ENCODE results near the gene DAZAP2. TPM values are rescaled to one million over a fixed set of nuclear protein-coding genes. Genes with fewer than 3 reads are reported as not detected.

DAZAP2 gene
- polyA plus RNA-seq, 1 experiment = 285 TPM

DNA sequence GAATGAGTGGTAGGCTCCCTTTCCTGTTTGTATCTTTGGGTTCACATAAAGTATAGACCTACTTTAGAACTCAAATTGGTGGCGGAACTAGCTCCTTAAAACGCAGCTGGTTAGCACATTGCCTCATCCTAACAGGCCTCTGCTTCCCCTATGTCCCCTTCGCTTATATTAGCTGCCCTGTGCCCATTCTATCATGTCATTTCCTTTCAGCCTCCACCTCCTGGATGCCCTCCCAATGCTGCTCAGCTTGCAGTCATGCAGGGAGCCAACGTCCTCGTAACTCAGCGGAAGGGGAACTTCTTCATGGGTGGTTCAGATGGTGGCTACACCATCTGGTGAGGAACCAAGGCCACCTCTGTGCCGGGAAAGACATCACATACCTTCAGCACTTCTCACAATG lies 3.5 kb downstream of the DAZAP2 start:
- ChIA-PET CTCF (no interaction called here), POLR2A (no interaction called here)
- TF ChIP-seq, protein P1, sequence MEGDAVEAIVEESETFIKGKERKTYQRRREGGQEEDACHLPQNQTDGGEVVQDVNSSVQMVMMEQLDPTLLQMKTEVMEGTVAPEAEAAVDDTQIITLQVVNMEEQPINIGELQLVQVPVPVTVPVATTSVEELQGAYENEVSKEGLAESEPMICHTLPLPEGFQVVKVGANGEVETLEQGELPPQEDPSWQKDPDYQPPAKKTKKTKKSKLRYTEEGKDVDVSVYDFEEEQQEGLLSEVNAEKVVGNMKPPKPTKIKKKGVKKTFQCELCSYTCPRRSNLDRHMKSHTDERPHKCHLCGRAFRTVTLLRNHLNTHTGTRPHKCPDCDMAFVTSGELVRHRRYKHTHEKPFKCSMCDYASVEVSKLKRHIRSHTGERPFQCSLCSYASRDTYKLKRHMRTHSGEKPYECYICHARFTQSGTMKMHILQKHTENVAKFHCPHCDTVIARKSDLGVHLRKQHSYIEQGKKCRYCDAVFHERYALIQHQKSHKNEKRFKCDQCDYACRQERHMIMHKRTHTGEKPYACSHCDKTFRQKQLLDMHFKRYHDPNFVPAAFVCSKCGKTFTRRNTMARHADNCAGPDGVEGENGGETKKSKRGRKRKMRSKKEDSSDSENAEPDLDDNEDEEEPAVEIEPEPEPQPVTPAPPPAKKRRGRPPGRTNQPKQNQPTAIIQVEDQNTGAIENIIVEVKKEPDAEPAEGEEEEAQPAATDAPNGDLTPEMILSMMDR (IDR thresholded peaks at IDR 0.05; ENCODE audit: low read depth, low read length) = no peak
- H3K27me3 ChIP-seq (ENCODE audit: control insufficient read depth, insufficient read depth, low read length) = no peaks in the 10 kb centered on the region
- no peak overlapping the region for H3K4me3 ChIP-seq (ENCODE audit: low read depth, low read length)
- H3K9me3 ChIP-seq (ENCODE audit: control insufficient read depth, insufficient read depth, low read length) = peaks cover 4% of the 10 kb centered on the region; the same call in 1 of the 2 replicates
- DNase-seq (ENCODE audit: low read depth, low spot score) = no peak
- peak overlapping the region; percentile 21 for H3K27ac ChIP-seq (ENCODE audit: low read depth, low read length)

DNA sequence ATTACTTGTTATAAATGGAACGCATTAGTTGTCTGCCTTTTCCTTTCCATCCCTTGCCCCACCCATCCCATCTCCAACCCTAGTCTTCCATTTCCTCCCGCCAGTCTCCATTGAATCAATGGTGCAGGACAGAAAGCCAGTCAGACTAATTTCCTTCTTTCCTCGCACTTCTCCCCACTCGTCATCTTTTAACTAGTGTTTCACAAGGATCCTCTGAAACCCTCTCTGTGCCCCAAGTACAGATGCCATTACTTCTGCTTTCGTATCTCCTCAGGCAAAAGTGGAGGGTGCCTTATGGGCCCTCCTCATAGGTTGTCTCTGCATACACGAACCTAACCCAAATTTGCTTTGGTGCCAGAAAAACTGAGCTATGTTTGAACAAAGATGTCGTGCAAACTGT lies 4.2 kb downstream of the DAZAP2 start:
- Histone ChIP-seq H3K4me3 (ENCODE audit: low read depth, low read length) (no peak overlapping the region), H3K27ac (ENCODE audit: low read depth, low read length) (no peak overlapping the region), H3K27me3 (ENCODE audit: control insufficient read depth, insufficient read depth, low read length) (no peaks in the 10 kb centered on the region), H3K9me3 (ENCODE audit: control insufficient read depth, insufficient read depth, low read length) (peaks cover 4% of the 10 kb centered on the region; the same call in 1 of the 2 replicates)
- ChIA-PET CTCF (interaction anchor here (1.5 kb wide), 1 partner anchor 196 kb away, joined by 4 read pairs; no protein-coding TSS in a partner anchor), POLR2A (no interaction called here)
- TF ChIP-seq, protein P1 (IDR thresholded peaks at IDR 0.05; ENCODE audit: low read depth, low read length) = no peak
- DNase-seq (ENCODE audit: low read depth, low spot score) = no peak

DNA sequence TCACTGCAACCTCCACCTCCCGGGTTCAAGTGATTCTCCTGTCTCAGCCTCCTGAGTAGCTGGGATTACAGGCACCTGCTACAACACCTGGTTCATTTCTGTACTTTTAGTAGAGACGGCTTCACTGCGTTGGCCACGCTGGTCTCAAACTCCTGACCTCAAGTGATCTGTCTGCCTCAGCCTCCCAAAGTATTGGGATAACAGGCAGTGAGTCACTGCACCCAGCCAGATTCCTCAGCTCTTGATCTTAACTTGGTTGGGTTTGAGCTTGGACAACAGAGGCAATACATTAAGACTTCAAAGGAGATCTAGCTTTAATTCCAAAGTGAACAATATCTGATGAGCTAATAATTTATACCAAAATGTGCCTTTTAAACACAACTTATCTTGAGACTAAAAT lies 5.6 kb downstream of the DAZAP2 start:
- CTCF ChIA-PET = interaction anchor here (1.5 kb wide), 2 partner anchors 97 to 197 kb away, joined by 4 to 5 read pairs; no protein-coding TSS in a partner anchor

DNA sequence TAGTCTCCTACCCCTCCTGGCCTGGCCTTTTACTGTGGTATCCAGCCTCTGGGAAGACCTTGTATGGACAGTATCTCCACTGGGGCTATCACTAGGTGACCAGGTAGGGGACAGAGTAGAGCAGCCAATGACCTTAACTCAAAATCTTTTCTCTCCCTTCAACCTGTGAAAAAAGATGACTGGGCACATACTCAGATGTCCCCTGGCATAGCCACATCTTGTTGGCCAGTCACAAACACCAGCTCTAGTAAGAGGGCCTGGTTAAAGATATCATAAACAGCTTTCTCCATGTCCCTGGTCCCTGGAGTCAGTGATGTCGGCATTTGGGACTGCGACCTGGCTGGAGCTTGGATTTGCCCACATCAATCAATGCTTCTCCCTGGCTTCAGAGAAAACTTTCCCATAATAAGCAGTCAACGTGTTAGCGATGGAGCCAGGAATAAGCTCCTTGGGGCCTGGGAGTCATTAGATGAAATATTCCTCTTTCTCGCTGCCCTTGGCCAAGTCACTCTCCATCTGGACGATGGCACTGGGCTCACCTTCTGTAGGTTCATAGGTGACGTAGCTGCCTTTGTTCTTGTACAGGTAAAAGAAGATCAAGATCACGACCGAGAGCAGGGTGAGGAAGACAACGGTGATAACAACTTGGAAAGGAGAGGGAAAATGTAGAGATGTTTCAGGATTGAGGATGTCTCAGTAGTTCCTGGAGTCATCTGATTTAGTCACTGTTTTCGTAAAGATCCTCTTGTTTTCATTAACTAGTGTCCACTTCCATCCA lies 7.0 kb downstream of the DAZAP2 start:
- ChIA-PET CTCF (interaction anchor here (1.2 to 1.3 kb wide), 2 partner anchors 27 to 95 kb away, joined by 3 to 4 read pairs; no protein-coding TSS in a partner anchor), POLR2A (interaction anchor here (0.5 kb wide), 1 partner anchor 28 kb away, joined by 3 read pairs; the partner anchor contains the start of gene POU6F1)
- Histone ChIP-seq H3K27me3 (ENCODE audit: control insufficient read depth, insufficient read depth, low read length) (no peaks in the 10 kb centered on the region), H3K27ac (ENCODE audit: low read depth, low read length) (peak overlapping the region; percentile 52), H3K9me3 (ENCODE audit: control insufficient read depth, insufficient read depth, low read length) (no peaks in the 10 kb centered on the region), H3K4me3 (ENCODE audit: low read depth, low read length) (no peak overlapping the region)
- TF ChIP-seq, protein P1 (IDR thresholded peaks at IDR 0.05; ENCODE audit: low read depth, low read length) = no peak
- no peak for DNase-seq (ENCODE audit: low read depth, low spot score)

More for the DNA sequence above, 5.6 kb downstream of the DAZAP2 start:
- POLR2A ChIA-PET = interaction anchor here (0.5 to 1.5 kb wide), 3 partner anchors 26 to 419 kb away, joined by 3 to 8 read pairs (median 4); partner anchors contain the start of gene POU6F1
- TF ChIP-seq, protein P1 (IDR thresholded peaks at IDR 0.05; ENCODE audit: low read depth, low read length) = no peak
- DNase-seq (ENCODE audit: low read depth, low spot score) = no peak
- H3K9me3 ChIP-seq (ENCODE audit: control insufficient read depth, insufficient read depth, low read length) = no peaks in the 10 kb centered on the region
- no peaks in the 10 kb centered on the region for H3K27me3 ChIP-seq (ENCODE audit: control insufficient read depth, insufficient read depth, low read length)
- no peak overlapping the region for H3K27ac ChIP-seq (ENCODE audit: low read depth, low read length)
- H3K4me3 ChIP-seq (ENCODE audit: low read depth, low read length) = no peak overlapping the region

DNA sequence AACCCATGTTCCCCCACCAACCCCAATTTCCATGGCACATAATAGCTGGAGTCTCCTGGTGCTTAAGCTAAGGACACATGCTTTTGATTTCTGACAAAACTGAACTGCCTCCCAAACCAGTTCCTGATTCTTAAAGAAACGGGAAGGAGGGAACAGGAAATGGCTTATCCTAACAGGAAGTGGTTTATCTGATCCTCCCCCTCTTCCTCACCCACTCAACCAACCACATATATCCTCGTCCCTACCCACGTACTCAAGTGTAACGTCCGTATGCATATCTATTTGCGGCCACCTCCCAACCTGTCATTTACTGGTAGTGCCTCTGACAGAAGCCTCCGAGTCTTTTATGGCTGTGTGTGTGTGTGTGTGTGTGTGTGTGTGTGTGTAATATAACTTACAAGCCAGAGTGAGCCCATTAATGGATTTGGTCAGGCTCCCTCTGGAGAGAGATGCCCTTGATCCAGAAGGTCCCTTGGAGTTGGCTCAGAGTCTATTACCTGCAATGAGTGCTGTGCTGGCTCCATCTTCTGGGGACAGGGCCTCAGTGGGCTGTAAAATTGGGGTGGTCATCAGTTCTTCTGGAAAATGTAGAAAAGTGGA lies 7.7 kb downstream of the DAZAP2 start:
- H3K27ac ChIP-seq (ENCODE audit: low read depth, low read length) = peak overlapping the region; percentile 52
- no peak overlapping the region for H3K4me3 ChIP-seq (ENCODE audit: low read depth, low read length)
- H3K27me3 ChIP-seq (ENCODE audit: control insufficient read depth, insufficient read depth, low read length) = no peaks in the 10 kb centered on the region
- no peaks in the 10 kb centered on the region for H3K9me3 ChIP-seq (ENCODE audit: control insufficient read depth, insufficient read depth, low read length)
- POLR2A ChIA-PET = no interaction called here
- no peak for DNase-seq (ENCODE audit: low read depth, low spot score)
- CTCF ChIA-PET = interaction anchor here (1.2 to 1.3 kb wide), 2 partner anchors 28 to 95 kb away, joined by 3 to 4 read pairs; no protein-coding TSS in a partner anchor
- TF ChIP-seq, protein P1 (IDR thresholded peaks at IDR 0.05; ENCODE audit: low read depth, low read length) = peak; percentile 5; the same call in 1 of the 2 replicates
